Fibroblast of pulmonary artery (primary cell): ENCODE results near the gene BCL2L2.

Experiments
- DNase-seq: peaks from one replicate; pipeline ENCODE4 v3.0.0-alpha.2; 2010; ENCODE audit warnings: low read depth
- H3K4me3 ChIP-seq: replicated peaks from 2 replicates; pipeline ENCODE4 v1.5.1; 2011; ENCODE audit warnings: low read depth, mild to moderate bottlenecking, control low read depth, low read length, moderate library complexity
- CTCF ChIP-seq: IDR thresholded peaks from 2 replicates; pipeline ENCODE4 v1.5.1; 2011; ENCODE audit warnings: mild to moderate bottlenecking, control low read depth, low read length, inconsistent platforms; ENCODE audit errors: missing control alignments

BCL2L2 gene

DNA sequence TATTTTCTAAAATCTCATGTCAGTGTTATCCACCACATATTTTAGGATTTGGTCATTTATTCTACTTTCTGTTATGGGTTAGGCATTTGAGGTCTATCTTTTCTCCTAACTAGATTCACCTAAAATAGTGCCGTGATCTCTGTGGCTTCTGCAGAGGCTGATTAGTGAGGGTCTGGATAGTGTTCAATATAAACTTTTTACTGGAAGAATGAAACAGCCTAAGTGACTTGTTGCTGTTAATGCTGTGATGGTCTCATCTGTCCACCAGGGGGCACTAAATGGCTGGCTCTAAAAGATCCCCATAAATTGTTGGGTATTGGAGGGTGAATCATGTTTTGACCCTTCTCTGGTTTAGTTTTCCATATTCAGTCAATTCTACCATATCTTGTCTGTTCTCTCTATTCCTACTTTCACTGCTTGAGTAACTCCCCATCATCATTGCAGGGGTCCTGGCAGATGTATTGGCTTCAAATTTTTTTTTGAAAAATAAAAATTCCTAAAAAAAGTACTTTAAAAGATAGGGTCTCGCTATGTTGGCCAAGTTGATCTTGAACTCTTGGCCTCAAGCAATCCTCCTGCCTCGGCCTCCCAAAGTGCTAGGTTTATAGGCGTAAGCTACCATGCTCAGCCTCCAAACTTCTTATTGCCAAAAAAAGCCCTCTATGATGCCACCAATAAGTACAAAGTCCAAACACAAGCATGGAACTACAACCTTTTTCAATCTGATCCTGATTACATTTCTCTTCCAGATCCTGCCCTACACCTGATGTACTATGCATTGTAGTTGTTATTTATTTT is 21.5 kb downstream of the BCL2L2 start:
- H3K4me3 ChIP-seq, result no peak overlapping the region
- peak; percentile 91 for TF ChIP-seq CTCF
- DNase-seq, result peak; percentile 86

- H3K4me3 ChIP-seq, result no peak overlapping the region
- DNase-seq, result no peak
- TF ChIP-seq CTCF, result no peak
These were observed 29.0 kb downstream of the BCL2L2 start for GRCh38 chr14:23335623-23336022.

DNA sequence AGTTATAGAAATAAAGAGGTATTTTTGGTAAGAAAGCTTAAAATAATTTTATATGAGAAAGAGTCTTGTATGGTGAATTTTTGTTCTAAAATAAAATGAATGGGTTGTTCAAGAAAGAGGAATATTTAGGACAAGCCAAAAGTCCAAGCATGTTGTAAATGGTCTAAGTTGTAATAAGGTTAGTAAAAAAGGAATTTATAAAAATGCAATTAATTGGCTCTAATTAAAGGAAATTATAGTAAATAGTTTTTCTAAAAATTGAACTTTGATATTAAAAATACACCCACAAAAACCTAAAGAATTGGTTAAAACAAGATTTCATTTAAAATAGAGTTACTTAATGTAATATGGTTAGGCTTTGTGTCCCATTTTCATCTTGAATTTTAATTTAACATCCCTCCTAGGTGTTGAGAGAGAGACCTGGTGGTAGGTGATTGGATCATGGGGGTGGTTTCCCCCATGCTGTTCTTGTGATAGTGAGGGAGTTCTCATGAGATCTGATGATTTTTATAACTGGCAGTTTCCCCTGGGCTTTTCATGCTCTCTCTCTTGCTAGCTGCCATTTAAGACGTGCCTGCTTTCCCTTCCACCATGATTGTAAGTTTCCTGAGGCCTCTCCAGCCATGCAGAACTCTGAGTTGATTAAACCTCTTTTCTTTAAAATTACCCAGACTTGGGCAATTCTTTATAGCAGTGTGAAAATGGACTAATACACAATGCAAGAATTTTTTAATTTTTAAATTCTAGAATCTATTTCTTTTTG is 33.1 kb downstream of the BCL2L2 start:
- no peak for DNase-seq
- H3K4me3 ChIP-seq, result no peak overlapping the region
- no peak for TF ChIP-seq CTCF

GRCh38 chr14:23344481-23344880 is 37.8 kb downstream of the BCL2L2 start:
- H3K4me3 ChIP-seq, result no peak overlapping the region
- TF ChIP-seq CTCF, result no peak
- DNase-seq, result no peak

DNA sequence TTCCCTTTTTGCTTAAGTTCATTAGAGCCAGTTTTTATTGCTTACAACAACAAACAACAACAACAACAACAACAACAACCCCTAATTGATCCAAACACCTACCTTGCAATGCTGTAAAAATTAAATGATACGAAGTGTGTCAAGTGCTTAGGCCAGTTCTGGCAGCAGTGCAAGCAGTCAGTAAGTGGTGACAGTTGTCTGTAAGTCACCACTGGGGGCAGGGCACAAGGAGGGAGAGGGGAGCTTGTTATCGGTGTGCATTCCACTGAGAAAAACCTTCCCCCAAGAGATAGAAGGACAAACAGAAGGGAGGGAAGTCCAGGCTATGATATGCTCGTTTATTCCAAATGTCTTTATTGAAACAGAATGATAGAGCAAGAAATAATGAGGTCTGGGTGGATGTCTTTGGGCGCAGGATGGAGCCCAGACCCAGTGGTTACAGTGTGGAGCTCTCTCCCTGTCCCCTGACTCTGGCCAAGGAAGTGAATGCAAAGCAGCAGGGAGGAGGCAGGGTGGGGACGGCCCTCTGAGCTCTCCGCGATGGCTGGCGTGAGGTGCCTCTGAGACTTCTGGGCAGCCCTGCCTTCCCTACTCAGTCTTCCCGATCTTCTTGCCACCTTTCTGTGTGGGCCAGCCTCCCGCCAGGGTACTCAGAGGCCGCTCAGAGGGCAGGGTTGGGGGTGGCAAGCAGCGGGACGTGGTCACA is 39.5 kb downstream of the BCL2L2 start:
- no peak overlapping the region for H3K4me3 ChIP-seq
- TF ChIP-seq CTCF, result no peak
- DNase-seq, result no peak

- no peak for DNase-seq
- H3K4me3 ChIP-seq, result no peak overlapping the region
- no peak for TF ChIP-seq CTCF
These were observed 40.2 kb downstream of the BCL2L2 start for GRCh38 chr14:23346693-23347405.
